Measurements from ENCODE around the gene TECR. TPM values are rescaled to one million over a fixed set of nuclear protein-coding genes. Genes with fewer than 3 reads are reported as not detected.
A peak's percentile ranks its signal among the peaks of the same experiment; 100 is the strongest.
"Not testable (repeated sequence)": the region's sequence is repeated elsewhere in the genome, so short reads cannot be mapped to it uniquely, and the experiment has no call there.

TECR gene
- total RNA-seq, 1 donor from 2014 or later = 341 TPM

DNA sequence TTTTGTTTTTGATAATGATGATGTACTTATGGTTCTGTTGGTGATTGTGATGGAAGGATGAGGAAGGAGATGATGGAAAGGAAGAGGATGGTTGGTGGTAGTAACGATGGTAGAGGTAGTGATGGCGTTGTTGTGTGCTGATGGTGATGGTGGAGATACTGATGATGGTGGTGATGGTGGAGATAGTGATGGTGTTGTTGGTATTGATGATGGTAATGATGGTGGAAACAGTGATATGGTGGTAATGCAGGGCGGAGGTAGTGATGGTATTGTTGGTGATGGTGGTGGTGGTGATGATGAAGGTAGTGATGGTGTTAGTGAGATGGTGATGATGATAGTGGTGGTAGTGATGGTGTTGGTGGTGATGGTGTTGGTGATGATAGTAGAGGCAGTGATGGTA is 66.2 kb downstream of the TECR start:
- no peak for ATAC-seq

DNA sequence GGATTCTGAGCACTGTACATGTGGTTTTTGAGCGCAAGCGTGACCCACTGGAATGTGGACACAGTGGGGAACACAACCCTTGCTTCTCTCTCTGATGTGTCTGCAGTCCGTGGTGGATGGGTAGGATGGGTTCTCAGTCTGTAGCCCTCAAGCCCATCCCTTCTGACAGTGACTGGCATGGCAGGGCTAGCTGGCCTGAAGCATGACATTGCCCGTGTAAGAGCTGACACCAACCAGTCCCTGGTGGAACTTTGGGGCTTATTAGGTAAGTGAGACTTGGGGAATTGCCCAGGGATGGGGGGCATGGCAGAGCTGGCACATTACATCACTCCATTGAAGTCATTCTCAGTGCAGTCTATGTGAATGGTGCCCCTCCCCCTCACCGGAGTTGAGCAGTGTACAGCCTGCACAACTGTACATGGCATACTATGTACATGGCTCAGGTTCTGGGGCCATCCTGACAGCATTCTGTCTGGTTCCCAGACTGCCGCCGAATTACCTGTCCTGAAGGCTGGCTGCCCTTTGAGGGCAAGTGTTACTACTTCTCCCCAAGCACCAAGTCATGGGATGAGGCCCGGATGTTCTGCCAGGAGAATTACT is 70.3 kb downstream of the TECR start:
- no peak for ATAC-seq

DNA sequence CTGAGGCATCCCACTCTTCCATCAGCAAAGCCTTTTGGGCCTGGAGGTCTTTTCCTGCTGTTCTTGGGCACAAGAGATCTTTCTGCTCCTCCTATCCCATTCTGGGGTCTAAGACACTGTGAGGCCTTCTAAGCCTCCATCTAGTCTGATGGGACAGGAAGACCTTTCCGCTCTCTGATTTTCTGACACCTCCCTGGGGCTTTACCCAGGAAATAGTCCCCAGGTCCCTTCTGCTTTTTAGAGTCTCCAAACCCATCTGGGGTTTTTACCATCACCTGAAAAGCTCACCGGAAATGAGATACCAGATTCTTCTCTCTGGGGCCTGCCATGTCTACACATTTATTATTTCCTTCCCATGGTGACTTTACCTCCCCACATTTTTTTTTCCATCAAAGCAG is 74.6 kb downstream of the TECR start:
- peak; percentile 37 for ATAC-seq

DNA sequence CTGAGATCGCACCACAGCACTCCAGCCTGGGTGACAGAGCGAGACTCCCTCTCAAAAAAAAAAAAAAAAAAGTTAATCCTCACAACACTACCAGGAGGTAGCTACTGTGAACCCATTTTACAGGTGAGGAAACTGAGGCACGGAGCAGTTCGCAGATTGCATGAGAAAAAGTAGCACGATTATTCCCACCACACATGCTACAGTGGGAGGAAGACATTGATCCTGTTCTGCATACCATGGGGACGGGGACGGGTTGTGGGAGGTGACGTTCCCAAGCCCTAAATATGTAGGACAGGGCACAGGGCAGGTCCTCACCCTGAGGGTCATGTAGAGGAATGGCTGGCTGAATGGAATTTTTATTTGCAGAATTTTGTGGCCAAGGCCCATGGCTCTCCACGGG is 77.2 kb downstream of the TECR start:
- ATAC-seq = no peak

DNA sequence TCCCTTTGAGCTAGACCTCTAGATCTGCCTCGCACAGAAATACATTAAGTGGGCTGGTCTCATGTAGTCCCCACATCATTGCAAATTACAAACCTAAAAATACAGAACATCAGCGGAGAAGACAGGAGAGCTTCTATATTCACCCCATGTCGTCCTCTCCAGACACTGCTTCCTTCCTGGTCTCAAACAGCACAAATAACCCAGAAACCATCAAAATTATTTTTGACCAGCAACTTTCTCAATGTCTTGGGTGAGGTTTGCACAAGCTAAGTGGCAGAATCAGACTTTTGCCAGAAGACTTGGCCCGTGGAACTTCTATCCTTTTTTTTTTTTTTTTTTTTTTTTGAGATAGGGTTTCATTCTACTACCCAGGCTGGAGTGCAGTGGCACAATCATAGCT is 81.7 kb downstream of the TECR start:
- ATAC-seq = no peak

DNA sequence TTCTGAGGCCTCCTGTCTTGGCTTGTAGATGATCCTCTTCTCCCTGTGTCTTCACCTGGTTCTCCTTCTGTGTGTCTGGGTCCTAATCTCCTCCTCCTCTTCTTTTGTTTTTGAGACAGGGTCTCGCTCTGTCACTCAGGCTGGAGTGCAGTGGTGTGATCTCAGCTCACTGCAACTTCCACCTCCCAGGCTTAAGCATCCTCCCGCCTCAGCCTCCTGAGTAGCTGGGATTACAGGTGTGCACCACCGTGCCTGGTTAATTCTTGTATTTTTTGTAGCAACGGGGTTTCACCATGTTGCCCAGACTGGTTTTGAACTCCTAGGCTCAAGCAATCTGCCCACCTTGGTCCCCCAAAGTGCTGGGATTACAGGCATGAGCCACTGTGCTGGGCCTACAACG is 82.8 kb downstream of the TECR start:
- ATAC-seq = not testable (repeated sequence)

DNA sequence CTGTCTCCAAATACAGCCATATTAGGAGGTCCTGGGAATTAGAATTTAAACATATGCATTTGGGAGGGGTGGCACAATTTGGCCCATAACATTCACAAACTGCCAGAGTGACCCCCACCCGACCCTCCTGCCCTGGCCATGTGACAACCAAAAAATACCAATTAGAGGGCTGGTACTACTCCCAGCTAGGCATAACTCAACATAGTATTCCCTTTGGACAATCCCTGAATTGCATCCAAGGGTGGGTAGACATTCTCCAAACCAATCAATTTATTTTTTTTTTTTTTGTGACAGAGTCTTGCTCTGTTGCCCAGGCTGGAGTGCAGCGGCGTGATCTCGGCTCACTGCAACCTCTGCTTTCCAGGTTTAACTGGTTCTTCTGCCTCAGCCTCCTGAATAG is 83.3 kb downstream of the TECR start:
- ATAC-seq = no peak

DNA sequence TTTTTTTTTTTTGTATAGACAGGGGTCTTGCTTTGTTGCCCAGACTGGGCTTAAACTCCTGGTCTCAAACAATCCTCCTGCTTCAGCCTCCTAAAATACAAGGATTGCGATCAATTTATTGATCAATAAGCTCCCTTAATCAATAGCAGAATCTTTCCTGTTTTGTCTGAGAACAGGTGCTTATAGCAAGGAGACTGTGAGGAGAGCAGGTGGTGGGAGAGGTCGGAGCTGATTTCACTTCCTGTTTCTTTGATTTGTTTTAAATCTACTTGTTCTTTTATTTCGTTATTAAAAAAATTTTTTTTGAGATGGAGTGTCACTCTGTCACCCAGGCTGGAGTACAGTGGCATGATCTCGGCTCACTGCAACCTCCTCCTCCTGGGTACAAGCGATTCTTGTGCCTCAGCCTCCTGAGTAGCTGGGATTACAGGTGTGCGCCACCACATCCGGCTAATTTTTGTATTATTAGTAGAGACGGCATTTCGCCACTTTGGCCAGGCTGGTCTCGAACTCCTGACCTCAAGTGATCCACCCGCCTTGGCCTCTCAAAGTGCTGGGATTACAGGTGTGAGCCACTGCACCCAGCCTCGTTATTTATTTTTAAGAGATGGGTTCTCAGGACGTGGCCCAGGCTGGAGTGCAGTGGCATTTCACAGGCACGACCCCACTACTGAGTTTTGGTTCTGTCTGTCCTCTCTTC is 84.2 kb downstream of the TECR start:
- not testable (repeated sequence) for ATAC-seq

DNA sequence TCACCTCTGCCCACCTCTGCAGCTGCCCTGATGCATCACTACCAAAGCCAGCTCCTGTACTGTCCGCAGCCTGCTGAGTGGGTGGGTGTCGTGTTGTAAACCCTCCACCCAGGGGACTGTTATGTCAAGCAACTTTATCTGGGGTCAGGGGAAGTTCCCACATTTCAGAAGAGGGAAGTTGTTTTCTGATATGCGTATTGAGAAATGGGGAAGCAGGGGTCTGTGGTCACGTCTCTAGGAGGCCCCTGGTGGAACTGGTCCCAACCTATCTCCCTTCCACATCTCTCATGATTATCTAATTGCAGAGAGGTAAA is 84.7 kb downstream of the TECR start:
- no peak for ATAC-seq

Other genes with a start within 250 kb of the TECR start
- gene ADGRE5, start 148.2 kb upstream of the TECR start, total RNA-seq = 4.8 TPM
- gene DDX39A, start 110.3 kb upstream of the TECR start, total RNA-seq = 59.6 TPM
- 10.5 TPM for gene PKN1, start 96.3 kb upstream of the TECR start, total RNA-seq
- gene PTGER1, start 54.2 kb upstream of the TECR start, total RNA-seq = 0.44 TPM
- 254 TPM for gene GIPC1, start 33.5 kb upstream of the TECR start, total RNA-seq
- gene DNAJB1, start 11.2 kb upstream of the TECR start, total RNA-seq = 337 TPM
- gene NDUFB7, start 42.5 kb downstream of the TECR start, total RNA-seq = 186 TPM
- 0.20 TPM for gene CLEC17A, start 53.5 kb downstream of the TECR start, total RNA-seq
- gene ADGRE3, start 145.2 kb downstream of the TECR start, total RNA-seq = 0.12 TPM
- gene ZNF333, start 160.5 kb downstream of the TECR start, total RNA-seq = 3.5 TPM
- gene ADGRE2, start 249.0 kb downstream of the TECR start, total RNA-seq = 1.5 TPM

All from esophagus mucosa (tissue), 1 donor.